Measurements from ENCODE around the gene CRYBG1.

DNA sequence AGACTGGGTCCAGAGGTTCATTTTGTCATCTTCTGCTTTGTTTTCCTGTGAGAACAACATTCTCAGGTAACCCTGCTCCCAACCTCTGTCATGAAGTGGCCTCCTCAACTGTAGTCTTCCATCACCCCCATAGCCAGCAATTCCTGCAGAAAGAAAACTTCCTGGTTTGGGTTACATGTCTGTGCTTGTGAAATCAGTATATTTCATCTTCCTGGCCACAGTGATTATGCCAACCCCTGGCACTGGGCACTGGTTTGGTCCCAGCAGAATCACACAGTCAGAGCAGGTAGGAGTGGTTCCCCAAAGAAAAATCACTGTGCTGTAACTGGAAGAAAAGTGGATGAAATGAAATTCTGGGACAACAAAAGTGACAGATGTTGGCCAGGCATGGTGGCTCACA is 52.5 kb downstream of the CRYBG1 start:
- no peak for TF ChIP-seq EZH2 (IDR thresholded peaks at IDR 0.05; ENCODE audit: low read length)
- TF ChIP-seq, protein P1, sequence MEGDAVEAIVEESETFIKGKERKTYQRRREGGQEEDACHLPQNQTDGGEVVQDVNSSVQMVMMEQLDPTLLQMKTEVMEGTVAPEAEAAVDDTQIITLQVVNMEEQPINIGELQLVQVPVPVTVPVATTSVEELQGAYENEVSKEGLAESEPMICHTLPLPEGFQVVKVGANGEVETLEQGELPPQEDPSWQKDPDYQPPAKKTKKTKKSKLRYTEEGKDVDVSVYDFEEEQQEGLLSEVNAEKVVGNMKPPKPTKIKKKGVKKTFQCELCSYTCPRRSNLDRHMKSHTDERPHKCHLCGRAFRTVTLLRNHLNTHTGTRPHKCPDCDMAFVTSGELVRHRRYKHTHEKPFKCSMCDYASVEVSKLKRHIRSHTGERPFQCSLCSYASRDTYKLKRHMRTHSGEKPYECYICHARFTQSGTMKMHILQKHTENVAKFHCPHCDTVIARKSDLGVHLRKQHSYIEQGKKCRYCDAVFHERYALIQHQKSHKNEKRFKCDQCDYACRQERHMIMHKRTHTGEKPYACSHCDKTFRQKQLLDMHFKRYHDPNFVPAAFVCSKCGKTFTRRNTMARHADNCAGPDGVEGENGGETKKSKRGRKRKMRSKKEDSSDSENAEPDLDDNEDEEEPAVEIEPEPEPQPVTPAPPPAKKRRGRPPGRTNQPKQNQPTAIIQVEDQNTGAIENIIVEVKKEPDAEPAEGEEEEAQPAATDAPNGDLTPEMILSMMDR (optimal IDR thresholded peaks at IDR 0.05 in 1 of 3, IDR thresholded peaks at IDR 0.05 in 1 of 3, conservative IDR thresholded peaks at IDR 0.05 in 1 of 3; ENCODE audit: extremely low read depth in 1 of 3, insufficient read depth in 2 of 3, low read length in 3 of 3): no peak
